IPS DF 4.7 (cell line): ENCODE results near the gene NUAK1.

Source experiments
- DNase-seq: peaks from one replicate; pipeline ENCODE4 v3.0.0-alpha.2; 2013; ENCODE audit warnings: low spot score; ENCODE audit errors: extremely low read depth

Gene NUAK1

DNA sequence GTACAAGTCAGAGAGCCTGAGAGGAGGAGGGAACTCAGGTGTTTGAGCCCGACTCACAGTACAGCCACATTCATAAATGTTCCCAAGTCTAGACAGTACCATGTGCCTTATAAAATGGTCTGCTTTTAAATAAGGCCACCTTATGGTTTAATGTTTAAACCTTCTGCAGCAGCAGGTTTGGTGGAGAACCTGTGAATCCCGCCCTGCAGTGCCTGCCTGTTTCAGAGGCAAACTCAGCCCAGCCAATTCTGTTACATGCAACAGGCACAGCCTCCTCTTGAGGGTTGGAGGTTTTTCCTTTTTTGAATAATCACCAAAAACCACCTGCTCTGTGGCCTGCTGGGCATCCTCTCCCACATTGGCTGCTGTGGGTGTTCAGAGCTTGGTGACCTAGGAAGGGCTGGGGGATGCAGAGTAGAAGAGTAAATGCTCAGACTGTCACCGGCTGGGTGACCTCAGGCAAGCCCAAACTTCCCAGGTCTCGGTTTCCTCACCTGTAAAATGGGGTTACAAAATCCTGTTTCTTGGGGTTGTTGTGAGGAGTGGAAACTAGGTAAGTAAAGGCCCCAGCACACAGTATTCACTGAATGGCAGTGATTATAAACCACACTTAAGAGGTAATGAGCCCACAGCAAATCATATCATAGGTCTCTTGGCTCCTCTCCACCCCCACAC, 28.0 kb downstream of the NUAK1 start:
- no peak for DNase-seq

DNA sequence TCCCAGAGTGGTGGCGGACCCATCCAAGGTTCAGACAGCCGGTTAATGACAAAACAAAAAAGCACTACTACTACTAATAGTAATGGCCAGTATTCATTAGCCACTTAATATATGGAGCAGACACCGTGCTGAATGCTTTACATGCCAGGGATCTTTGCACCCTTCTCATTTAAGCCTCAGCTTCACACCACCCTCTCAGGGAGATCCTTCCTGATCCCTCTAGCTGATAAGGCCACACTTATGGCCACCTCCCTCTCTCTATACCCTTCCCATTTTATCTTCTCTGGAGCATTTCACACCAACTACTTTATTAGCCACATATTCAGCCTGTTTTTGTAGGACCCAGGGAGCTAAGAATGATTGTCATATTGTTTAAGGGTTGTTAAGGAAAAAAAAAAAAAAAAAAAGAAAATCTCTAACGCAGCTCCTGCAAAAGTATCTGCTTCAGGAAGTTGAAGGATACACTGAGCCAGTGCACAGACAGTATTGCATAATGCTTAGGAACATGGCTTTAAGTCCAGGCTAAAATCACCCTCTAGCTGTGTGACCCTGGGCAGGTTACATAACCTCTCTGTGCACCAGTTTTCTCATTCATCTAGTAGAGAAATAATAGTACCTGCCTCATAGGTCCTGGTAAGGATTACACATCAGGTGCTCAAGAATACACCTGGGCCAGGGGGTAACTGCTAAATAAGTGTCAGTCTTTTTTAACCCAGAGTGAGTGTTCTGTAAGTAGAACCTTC, 29.4 kb downstream of the NUAK1 start:
- DNase-seq = no peak

DNA sequence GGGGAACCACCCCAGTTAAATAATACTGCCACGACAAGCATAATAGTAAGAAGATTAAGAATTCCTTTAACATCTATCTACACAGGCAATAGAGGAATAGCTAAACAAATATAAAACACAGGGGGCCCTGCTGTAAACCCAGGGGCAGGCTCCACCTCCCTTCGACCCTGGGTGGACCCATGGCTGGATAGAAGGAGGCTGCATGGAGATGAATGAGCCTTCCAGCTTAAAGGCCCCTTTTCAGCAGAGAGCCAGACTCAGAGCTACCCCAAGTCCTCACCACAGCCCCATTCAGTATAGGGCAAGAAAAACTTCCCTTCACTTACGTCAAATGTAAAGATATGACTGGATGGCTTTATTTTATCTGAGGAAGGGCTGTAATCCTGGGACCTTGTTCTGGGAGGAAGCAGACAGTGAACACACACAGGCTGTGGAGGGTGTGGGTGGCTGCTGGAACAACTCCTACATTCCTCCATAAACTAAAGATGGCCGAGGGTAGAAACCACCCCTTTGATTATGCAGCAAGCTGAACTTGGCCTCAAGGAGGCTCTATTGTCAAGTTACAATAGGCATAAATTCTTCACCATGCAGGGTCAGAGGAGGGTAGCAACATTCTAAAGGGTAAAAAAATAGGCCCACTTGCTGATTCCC, 30.4 kb downstream of the NUAK1 start:
- DNase-seq = no peak

DNA sequence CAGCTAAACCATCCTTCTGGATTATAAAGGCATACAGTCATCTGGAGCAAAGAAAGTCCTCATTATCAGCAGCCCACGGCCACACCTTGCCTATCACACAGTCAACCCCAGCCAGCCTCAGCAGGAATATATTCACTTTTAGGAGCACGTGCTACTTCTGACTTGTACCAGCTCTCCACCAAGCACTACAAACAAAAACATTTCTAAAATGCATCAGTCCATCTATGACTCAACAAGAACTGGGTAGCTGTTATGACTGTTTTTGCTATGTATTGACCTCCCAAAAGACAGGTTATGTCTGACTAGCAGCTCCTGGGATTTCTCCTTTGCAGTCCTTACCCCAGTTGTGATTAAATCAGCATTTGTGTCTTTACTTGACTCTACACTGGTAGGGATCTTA, 31.2 kb downstream of the NUAK1 start:
- DNase-seq = no peak

DNA sequence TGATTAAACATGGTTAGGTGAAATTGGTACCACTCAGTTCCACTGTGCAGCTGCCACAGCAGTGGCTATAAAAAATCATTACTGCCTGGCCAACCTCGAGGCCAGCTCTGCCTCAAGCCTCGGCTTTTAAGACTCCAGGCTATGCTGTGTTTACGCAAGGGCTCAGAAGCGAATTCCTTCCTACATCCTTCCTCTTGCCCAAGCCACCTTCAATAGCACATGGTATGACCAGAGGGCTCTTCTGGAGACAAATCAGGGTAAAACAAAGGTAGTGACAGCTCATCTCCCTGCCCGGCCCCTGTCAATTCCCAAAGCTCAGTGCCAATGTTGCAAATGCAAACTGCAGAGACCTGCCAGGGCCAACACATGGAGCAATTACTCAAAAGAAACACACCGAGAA, 31.9 kb downstream of the NUAK1 start:
- no peak for DNase-seq

DNA sequence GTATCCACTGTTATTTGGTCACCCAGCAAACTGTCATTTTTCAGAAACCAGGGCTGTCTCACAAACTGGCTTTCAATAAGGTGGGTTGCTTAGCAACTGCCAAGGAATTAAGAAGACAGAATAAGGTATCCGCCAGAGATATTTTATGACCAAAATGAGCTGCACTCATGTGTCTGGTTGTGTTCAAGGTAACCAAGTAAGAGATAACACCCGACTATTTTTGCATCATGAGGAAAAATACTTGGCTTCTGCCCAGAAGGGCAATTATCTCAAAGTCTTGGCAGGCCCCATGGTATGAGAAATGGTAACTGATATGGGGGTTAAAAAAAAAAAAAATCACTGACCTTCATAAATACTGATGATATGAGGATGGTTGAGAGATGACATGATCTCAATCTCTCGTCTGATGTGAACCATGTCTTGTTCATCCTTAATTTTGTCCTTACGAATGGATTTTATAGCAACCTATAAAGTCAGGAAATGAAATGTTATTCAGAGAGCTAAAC, 32.6 kb downstream of the NUAK1 start:
- no peak for DNase-seq

DNA sequence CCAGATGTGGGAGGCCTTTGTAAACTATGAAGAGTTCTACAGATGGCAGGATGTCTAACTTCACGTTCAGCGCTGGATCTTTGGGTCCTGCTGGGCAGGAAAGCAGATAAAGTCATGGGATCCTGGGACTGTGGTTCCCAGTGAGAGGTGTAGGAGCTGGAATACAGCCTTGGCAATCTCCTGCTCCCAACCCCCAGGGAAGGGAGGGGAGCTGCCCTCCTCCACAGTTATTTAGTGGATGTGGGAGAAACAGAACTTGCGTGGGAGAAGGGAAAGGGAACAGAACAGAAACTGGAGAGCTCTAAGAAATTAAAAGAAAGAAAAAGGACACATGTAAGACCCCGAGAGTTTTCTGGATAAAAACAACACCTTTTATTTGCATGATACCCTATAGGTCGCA, 37.0 kb downstream of the NUAK1 start:
- no peak for DNase-seq

DNA sequence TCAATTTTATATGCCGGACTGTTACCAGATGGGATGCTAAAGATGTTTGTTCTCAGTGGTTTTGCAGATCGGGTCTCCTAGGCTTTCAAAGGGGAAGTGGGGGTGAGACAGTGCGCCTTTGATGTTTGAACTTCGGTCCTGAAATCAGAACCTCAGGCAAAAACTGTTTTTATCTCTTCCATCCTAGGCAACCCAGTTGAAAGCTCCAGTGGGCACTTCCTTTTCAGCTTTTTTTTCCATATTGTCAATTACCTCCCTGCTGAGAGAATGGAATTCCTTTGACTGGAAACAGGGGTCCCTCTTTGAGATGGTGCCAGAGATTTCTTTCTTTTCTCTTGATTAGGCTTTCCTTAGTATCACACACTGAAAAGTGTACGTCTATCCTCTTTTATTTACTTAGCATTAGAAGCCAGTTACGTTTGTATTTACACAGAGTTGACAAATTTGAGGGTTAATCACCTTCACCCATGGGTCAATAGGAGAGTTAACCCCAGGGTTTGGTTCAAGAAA, 40.0 kb downstream of the NUAK1 start:
- DNase-seq = no peak

DNA sequence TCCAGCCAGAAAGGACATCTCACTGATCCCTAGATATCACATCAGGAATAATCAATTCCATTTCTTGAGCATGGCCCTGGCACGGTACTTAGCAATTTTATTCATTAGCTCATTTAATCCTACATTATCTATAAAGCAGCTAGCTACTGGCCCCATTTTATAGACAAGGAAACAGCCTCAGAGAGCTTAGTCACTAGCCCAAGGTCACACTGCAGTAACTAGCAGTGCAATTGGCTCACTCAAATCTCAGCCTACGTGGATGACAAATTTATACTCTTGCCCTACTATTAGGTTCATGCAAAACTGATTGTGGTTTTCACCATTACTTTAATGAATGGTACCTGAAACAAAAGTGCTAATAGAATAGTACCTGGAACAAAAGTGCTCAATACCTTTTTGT, 41.7 kb downstream of the NUAK1 start:
- no peak for DNase-seq

DNA sequence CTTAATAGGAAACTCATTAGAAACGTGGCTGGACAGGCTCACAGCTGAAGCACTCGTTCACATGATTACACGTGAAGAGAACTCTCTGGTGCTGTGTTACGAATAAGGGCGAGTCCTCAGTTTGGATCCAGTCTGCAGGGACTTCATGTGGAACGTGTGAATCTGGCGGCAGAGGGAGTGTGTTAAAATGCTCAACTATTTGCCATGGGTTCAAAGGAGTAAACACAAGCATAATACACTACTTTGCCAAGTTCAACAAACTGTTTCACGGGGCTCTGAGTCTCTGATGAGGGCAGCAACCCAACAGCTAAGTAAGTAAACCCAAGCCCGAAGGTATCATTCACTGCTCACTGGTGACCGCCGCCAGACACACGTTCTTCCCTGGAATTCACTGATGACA, 42.4 kb downstream of the NUAK1 start:
- no peak for DNase-seq

DNA sequence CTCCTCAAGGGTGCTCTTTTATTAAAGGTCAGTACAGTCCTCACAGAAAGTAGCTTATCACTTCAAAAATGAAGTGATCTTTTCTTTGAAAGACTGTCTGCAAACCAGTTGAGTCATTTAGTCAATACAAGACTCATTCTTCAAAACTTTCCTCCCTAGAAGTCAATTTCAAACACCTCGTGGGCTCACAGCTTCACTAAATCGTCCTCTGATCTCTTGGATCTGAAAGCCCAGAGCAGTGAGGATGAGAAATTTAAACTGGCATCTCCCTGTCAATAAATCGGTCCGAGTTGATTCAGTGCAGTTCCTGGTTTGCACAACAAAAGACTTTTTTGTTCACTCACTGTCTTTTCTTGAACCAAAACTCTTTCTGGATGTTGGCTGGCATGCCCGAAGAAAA, 44.5 kb downstream of the NUAK1 start:
- DNase-seq = no peak

DNA sequence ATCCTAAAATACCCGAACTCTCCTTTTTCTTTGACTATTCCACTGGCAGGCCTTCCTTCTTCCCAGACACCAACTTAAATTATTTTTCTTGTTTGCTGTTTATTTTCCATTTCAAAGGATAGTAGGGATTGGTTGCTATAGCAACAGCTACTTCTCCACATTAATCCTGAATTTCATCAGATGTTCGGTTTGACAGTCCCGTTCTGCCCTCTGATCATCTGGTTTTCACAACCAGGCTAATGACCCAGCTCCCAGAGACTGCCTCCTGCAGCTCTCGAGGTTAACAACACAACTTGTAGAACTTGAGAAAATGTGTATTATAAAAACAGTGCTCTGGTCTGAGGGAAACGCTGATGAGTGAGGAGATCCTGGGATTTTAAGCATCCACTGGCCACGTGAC, 45.5 kb downstream of the NUAK1 start:
- no peak for DNase-seq

DNA sequence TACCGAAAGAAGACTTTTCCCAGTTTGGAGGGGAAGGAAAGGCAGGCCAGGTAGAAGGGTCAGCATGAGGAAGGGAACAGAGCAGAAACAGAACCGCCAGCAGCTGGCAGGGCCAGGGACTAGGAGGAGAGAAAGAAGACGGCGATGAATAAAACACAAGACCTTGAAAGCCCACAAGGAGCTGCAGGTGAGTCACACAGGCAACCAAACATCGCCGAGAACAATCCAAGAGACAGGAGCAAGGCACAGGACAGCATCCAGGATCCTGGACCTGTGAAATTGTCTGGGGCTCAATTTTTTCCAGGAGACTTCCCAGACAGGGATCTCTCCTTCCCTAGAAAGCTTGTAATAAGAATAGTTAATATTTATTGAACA, 47.3 kb downstream of the NUAK1 start:
- DNase-seq = no peak

DNA sequence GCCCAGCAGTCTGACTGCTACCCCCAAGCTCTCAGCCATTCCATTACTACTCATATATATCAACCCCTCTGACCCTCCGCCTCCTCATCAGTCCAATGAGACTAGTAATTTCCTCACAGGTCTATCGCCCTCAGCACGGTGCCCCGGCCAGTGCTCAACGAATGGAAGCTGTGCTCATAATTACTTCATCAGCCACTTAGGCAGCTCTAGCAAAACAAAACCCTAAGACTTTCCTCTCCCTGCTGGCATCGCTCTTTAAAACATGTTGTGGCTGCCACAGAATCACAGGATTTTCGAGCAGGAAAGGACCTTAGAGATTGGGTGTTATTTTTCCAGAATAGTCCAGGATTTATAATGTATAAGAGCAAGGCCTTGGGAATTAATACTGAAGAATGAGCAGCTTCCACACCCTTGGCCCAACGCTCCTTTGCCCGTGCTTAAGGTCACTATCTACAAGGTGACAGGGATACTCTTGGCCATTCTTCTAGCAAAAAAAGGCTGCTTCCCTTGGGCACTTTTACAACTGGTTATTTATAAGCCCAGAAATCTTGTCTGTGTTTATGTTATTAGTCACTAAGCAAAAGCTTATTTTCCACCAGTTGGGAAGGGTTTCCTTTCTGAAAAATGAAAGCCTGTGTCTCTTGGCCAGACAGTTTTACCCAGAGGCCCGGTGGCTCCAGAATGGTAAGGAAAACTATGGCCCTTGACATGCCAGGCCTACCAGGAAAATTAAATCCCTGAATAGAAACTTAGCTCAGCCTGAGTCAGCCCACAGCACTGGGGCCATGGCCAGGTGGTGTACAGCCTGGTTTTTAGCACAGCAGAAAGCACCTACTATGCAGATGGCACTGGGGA, 47.9 kb downstream of the NUAK1 start:
- no peak for DNase-seq

DNA sequence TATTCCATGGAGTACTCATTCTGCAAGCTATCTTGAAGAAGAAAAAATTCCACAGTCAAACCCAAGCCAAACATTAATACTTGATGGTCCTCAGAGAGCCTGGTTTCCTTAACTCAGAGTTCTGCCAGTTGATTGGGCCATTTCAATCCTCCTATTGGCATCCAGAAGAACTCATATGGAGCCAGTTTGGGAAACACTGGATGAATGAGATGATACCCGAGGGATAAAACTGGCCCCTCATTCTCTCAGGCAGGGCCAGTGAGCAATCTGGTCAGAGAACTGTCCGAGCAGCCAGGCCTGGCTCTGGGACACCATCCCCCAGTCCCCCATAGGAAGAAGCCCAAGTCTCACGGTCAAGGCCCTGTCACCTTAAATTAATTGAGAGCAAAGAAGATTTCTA, 48.8 kb downstream of the NUAK1 start:
- no peak for DNase-seq

DNA sequence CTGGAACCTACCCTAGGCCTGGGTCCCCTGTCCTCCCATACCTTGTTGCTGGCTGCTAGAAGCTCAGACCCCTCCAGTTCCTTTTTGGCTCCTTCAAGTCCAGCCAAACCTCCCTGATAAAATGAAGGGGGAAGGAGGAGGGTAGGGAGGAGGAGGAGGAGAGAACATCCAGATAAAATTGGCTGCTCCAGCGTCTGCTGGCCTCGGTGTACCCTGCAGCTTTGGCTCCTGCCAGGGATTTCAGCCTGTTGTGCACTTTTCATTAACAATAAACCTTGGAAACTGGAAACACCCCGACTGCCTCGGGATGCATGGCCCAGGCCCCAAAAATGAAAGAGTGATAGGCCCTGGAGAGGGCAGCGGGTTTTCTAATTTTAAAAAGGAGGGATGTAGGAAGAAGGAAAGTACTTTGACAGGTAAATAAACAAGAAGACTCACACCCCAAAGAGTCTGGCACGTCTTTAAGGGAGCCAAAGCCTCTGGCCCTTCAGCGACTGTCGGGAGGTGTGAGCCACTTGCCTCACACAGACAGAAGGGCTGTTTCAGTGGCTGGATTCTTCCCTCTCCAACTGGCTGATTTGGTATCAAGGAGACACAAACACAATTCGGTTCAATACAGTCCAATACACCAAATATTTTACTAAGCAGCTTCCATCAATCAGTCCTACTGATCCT, 49.8 kb downstream of the NUAK1 start:
- no peak for DNase-seq

DNA sequence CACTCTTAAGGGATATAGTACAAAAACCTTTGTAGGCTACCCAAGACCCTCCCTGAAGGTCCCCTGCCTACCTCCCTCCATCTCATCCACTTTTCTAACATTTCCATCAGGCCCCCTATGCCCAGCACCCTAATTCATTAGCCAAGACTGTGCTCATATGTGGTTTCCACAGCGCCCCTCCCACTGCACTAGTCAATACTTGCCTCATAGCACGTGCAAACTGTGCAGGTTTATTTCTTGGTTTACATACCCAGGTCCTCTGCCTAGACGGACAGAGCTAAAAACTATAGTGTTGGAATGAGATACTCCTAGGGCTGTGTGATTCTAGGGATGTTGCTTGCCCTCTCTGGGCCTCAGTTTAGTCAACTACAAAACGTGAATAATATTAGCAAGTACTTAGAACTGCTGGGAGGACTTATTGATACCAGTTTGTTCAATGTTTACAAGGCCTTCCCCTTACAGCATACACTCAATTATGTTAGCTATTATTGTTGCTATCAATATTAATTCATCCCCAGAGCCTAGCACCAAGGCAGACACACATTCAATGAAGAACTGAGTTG, 50.4 kb downstream of the NUAK1 start:
- no peak for DNase-seq

DNA sequence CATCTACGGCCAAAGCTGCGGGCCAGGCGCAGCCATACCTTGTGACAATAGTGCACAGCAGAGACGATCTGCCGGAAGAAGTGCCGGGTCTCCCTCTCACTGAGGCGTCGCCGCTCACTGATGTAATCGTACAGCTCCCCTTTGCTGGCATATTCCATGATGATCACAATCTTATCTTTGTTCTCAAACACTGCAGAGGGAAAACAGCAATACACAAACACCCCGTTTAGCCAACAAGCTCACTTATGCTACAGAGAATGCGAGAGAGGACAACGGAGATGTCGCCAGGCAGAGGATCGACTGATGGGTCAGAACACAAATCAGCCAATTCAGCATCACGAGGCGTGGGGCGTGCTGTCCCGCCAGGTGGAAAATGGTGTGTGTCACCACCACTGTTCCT, 52.1 kb downstream of the NUAK1 start:
- no peak for DNase-seq

DNA sequence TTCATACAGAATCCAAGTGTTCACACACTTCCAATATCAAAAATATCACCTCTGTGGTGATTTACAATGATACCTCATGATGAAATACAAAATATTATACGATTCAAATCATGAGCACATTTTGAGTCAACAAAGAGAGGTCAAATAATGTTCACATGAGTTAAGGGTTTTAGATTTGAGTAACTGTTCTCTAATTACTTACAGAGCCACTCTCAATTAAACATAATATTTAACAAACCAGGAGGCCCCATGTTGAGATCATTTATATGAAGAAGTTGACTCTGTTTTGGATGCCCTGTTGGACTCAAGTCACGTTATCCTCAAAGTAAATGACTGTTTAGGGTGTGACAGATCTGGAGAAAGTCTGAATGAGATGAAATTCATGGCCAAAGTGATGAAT, 53.5 kb downstream of the NUAK1 start:
- DNase-seq = no peak

DNA sequence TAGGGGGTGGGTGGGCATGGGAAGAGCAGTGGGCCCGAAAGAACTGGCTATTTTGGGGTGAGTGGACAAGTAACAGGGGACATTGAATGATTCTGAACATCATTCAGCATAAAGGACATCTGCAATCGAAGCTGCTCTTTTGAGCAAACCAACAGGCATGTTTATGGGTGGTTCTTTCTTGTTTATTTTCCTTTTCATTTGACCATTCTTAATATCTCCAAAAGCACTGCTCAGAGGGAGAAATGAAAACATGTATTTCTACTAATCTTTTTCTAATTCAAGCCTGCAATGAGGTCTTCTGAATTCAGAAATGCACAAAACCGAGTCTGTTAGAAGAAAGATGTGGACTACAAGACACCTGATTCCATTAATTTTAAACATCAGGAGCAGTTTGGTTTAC, 54.0 kb downstream of the NUAK1 start:
- no peak for DNase-seq
